ENCODE measurements around the gene EGFR.

The EGFR gene

DNA sequence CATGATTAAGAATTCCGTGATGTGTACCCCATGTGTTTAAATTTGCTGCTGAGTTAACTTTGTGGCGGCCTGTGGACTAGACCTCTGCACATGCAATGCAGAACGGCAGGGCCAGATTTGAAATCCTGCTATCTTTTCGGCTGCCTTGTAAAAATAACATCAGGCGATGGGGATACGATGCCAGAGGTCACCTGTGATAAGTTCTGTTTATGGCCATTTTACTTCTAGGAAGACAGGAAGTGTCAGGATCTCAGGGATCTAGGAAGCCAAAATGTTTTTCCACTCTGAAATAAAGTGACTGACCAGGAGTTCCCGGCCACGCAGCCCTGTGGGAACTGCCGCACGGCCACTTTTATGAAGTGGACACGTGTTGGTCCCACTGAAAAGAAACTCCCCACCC is 77.5 kb downstream of the EGFR start:
- Histone ChIP-seq H3K9me3 (ENCODE audit: control insufficient read depth, insufficient read depth, low read depth, low read length) (no peaks in the 10 kb centered on the region), H3K36me3 (ENCODE audit: control insufficient read depth, insufficient read depth, low read length) (no peaks in the 10 kb centered on the region), H3K4me1 (ENCODE audit: control insufficient read depth, insufficient read depth, low read length) (peaks cover 19% of the 10 kb centered on the region), H3K4me3 (ENCODE audit: low read depth, low read length) (no peak overlapping the region), H3K9ac (ENCODE audit: low read length) (no peak overlapping the region), H3K27ac (ENCODE audit: low read depth, low read length) (no peak overlapping the region), H3K27me3 (ENCODE audit: control insufficient read depth, insufficient read depth, low read length) (no peaks in the 10 kb centered on the region)

DNA sequence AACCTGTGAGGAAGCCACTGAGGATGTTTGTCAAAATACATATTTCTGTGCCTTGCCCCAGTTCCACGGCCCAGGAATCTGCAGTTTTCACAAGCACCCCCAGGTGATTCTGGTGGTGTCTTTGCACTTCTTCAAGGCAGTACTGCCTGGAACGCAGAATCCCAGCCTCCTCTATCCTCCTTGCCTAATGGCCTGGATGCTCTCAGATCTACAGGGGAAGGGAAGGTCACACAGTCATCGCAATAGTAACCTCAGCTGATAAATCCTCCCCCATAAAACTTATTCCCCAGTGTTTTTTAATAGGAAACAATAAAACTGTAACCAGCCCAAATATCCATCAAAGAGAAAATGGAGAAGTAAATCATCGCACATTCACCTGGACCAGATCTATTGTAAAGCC is 78.3 kb downstream of the EGFR start:
- Histone ChIP-seq H3K4me3 (ENCODE audit: low read depth, low read length) (no peak overlapping the region), H3K27ac (ENCODE audit: low read depth, low read length) (no peak overlapping the region), H3K27me3 (ENCODE audit: control insufficient read depth, insufficient read depth, low read length) (no peaks in the 10 kb centered on the region), H3K9me3 (ENCODE audit: control insufficient read depth, insufficient read depth, low read depth, low read length) (no peaks in the 10 kb centered on the region), H3K9ac (ENCODE audit: low read length) (no peak overlapping the region), H3K4me1 (ENCODE audit: control insufficient read depth, insufficient read depth, low read length) (peaks cover 13% of the 10 kb centered on the region), H3K36me3 (ENCODE audit: control insufficient read depth, insufficient read depth, low read length) (no peaks in the 10 kb centered on the region)

GRCh38 chr7:55099066-55099820 is 80.4 kb downstream of the EGFR start:
- Histone ChIP-seq H3K27ac (ENCODE audit: low read depth, low read length) (no peak overlapping the region), H3K9me3 (ENCODE audit: control insufficient read depth, insufficient read depth, low read depth, low read length) (no peaks in the 10 kb centered on the region), H3K27me3 (ENCODE audit: control insufficient read depth, insufficient read depth, low read length) (no peaks in the 10 kb centered on the region), H3K36me3 (ENCODE audit: control insufficient read depth, insufficient read depth, low read length) (no peaks in the 10 kb centered on the region), H3K4me1 (ENCODE audit: control insufficient read depth, insufficient read depth, low read length) (peaks cover 11% of the 10 kb centered on the region; the same call in 1 of the 2 replicates), H3K9ac (ENCODE audit: low read length) (no peak overlapping the region), H3K4me3 (ENCODE audit: low read depth, low read length) (no peak overlapping the region)

DNA sequence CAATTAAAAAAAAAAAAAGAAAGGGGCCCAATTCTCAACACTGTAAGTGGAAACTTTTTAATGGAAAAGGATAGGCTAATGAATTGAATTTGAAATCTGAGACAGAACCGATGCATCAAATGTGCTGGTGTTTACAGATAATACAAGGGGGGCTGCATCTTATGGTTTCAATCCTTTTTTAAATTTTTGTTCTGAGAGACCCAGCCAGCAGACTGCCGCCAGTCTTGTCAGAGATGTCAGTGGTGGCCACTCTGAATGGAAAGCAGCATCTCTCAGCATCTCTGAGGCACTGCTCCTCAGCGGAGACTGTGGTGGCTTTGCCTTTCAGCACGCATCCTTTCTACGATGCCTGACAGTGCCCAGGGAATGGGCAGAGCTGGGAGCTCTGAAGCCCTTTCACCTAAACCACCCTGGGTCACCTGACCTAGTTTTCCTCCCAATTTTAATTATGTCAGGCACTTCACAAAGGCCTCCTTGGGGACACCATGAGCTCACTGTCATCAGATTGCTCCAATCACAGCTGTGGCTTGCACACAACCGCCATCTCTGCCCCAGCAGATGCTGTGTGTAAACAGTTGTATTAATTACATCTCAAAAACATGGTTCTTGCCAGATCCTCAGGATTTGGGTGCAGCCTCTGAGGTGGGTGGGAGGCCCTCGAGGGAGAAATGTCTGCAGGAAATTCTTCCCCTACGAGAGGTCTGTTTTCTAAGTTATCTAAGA is 81.2 kb downstream of the EGFR start:
- no peak overlapping the region for H3K9ac ChIP-seq (ENCODE audit: low read length)
- peaks cover 11% of the 10 kb centered on the region; the same call in 1 of the 2 replicates for H3K4me1 ChIP-seq (ENCODE audit: control insufficient read depth, insufficient read depth, low read length)
- H3K36me3 ChIP-seq (ENCODE audit: control insufficient read depth, insufficient read depth, low read length): no peaks in the 10 kb centered on the region
- H3K27me3 ChIP-seq (ENCODE audit: control insufficient read depth, insufficient read depth, low read length): no peaks in the 10 kb centered on the region
- no peak overlapping the region for H3K27ac ChIP-seq (ENCODE audit: low read depth, low read length)
- no peak overlapping the region for H3K4me3 ChIP-seq (ENCODE audit: low read depth, low read length)
- no peaks in the 10 kb centered on the region for H3K9me3 ChIP-seq (ENCODE audit: control insufficient read depth, insufficient read depth, low read depth, low read length)

GRCh38 chr7:55100544-55101327 is 81.9 kb downstream of the EGFR start:
- H3K36me3 ChIP-seq (ENCODE audit: control insufficient read depth, insufficient read depth, low read length): no peaks in the 10 kb centered on the region
- no peaks in the 10 kb centered on the region for H3K27me3 ChIP-seq (ENCODE audit: control insufficient read depth, insufficient read depth, low read length)
- H3K27ac ChIP-seq (ENCODE audit: low read depth, low read length): no peak overlapping the region
- H3K4me3 ChIP-seq (ENCODE audit: low read depth, low read length): no peak overlapping the region
- H3K9ac ChIP-seq (ENCODE audit: low read length): no peak overlapping the region
- H3K9me3 ChIP-seq (ENCODE audit: control insufficient read depth, insufficient read depth, low read depth, low read length): no peaks in the 10 kb centered on the region
- peaks cover 11% of the 10 kb centered on the region; the same call in 1 of the 2 replicates for H3K4me1 ChIP-seq (ENCODE audit: control insufficient read depth, insufficient read depth, low read length)

- Histone ChIP-seq H3K4me3 (ENCODE audit: low read depth, low read length) (no peak overlapping the region), H3K27me3 (ENCODE audit: control insufficient read depth, insufficient read depth, low read length) (no peaks in the 10 kb centered on the region), H3K9ac (ENCODE audit: low read length) (no peak overlapping the region), H3K27ac (ENCODE audit: low read depth, low read length) (no peak overlapping the region), H3K9me3 (ENCODE audit: control insufficient read depth, insufficient read depth, low read depth, low read length) (no peaks in the 10 kb centered on the region), H3K4me1 (ENCODE audit: control insufficient read depth, insufficient read depth, low read length) (peaks cover 15% of the 10 kb centered on the region), H3K36me3 (ENCODE audit: control insufficient read depth, insufficient read depth, low read length) (no peaks in the 10 kb centered on the region)
These were observed 82.5 kb downstream of the EGFR start for GRCh38 chr7:55101359-55101758.

DNA sequence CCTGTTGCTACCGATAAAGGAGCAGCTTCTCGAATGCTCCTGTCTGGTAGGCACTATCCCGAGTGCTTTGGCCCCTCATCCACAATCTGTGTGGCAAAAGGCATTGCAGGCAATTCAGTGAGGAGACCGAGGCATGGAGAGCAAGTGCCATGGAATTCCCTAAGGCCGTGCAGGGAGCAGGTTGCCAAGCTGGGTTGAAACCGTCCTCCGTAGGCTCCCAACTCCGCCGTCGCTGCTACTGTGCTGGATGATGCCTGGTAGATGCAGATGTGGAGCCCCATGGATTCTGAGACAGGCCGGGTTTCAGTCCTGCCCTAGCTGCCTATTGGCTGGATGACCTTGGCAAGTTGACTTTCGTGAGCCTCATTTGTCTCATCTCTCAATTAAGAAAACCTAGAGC is 85.3 kb downstream of the EGFR start:
- Histone ChIP-seq H3K4me1 (ENCODE audit: control insufficient read depth, insufficient read depth, low read length) (peaks cover 29% of the 10 kb centered on the region), H3K36me3 (ENCODE audit: control insufficient read depth, insufficient read depth, low read length) (no peaks in the 10 kb centered on the region)

GRCh38 chr7:55104712-55105433 is 86.1 kb downstream of the EGFR start:
- Histone ChIP-seq H3K4me3 (ENCODE audit: low read depth, low read length) (no peak overlapping the region), H3K9ac (ENCODE audit: low read length) (no peak overlapping the region), H3K36me3 (ENCODE audit: control insufficient read depth, insufficient read depth, low read length) (no peaks in the 10 kb centered on the region), H3K9me3 (ENCODE audit: control insufficient read depth, insufficient read depth, low read depth, low read length) (no peaks in the 10 kb centered on the region), H3K27me3 (ENCODE audit: control insufficient read depth, insufficient read depth, low read length) (no peaks in the 10 kb centered on the region), H3K27ac (ENCODE audit: low read depth, low read length) (no peak overlapping the region), H3K4me1 (ENCODE audit: control insufficient read depth, insufficient read depth, low read length) (peaks cover 33% of the 10 kb centered on the region)

More for the DNA sequence above, 85.3 kb downstream of the EGFR start:
- Histone ChIP-seq H3K4me3 (ENCODE audit: low read depth, low read length) (no peak overlapping the region), H3K27me3 (ENCODE audit: control insufficient read depth, insufficient read depth, low read length) (no peaks in the 10 kb centered on the region), H3K9ac (ENCODE audit: low read length) (no peak overlapping the region), H3K27ac (ENCODE audit: low read depth, low read length) (no peak overlapping the region), H3K9me3 (ENCODE audit: control insufficient read depth, insufficient read depth, low read depth, low read length) (no peaks in the 10 kb centered on the region)

DNA sequence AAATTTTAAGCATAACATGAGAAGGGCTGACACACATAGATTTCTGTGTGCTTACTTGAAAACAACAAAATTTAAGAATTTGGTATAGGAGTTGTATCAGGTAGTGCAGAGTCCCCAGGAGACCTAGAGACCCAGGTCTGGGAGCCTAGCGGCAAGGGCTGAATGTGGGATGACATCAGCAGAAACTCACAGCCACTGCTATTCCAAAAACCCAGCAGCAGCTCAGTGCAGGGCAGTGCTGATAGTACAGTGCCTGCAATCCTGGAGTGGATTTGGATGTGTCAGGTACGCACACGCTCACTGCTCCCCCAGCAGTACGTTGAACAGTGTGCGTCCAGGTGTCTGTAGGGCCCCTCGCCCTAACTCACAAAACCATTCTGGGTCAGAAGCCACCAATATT is 87.1 kb downstream of the EGFR start:
- H3K27ac ChIP-seq (ENCODE audit: low read depth, low read length): no peak overlapping the region
- peaks cover 38% of the 10 kb centered on the region for H3K4me1 ChIP-seq (ENCODE audit: control insufficient read depth, insufficient read depth, low read length)
- H3K36me3 ChIP-seq (ENCODE audit: control insufficient read depth, insufficient read depth, low read length): no peaks in the 10 kb centered on the region
- no peak overlapping the region for H3K9ac ChIP-seq (ENCODE audit: low read length)
- H3K4me3 ChIP-seq (ENCODE audit: low read depth, low read length): no peak overlapping the region
- no peaks in the 10 kb centered on the region for H3K9me3 ChIP-seq (ENCODE audit: control insufficient read depth, insufficient read depth, low read depth, low read length)
- H3K27me3 ChIP-seq (ENCODE audit: control insufficient read depth, insufficient read depth, low read length): no peaks in the 10 kb centered on the region

GRCh38 chr7:55107946-55108345 is 89.1 kb downstream of the EGFR start:
- Histone ChIP-seq H3K27me3 (ENCODE audit: control insufficient read depth, insufficient read depth, low read length) (no peaks in the 10 kb centered on the region), H3K4me3 (ENCODE audit: low read depth, low read length) (no peak overlapping the region), H3K36me3 (ENCODE audit: control insufficient read depth, insufficient read depth, low read length) (no peaks in the 10 kb centered on the region), H3K4me1 (ENCODE audit: control insufficient read depth, insufficient read depth, low read length) (peaks cover 38% of the 10 kb centered on the region), H3K9me3 (ENCODE audit: control insufficient read depth, insufficient read depth, low read depth, low read length) (no peaks in the 10 kb centered on the region), H3K27ac (ENCODE audit: low read depth, low read length) (no peak overlapping the region), H3K9ac (ENCODE audit: low read length) (no peak overlapping the region)

Measured in HUES6 (cell line).